ENCODE data around the gene TIAM1.

- TF ChIP-seq CTCF (IDR thresholded peaks at IDR 0.05) (no peak), POLR2A (IDR thresholded peaks at IDR 0.05; ENCODE audit: low read depth) (no peak), POLR2AphosphoS5 (IDR thresholded peaks at IDR 0.05) (no peak)
These were observed 5.8 kb downstream of the TIAM1 start for GRCh38 chr21:31337996-31338907.

All from esophagus muscularis mucosa (tissue), 3 donors.